HFFc6 (cell line): ENCODE data around the gene RHOV. TPM values are rescaled to one million over a fixed set of nuclear protein-coding genes. Genes with fewer than 3 reads are reported as not detected.

Experiments used
- DNase-seq: peaks from one replicate; pipeline ENCODE4 v3.0.0-alpha.2; 2018
- H3K27ac Mint-ChIP-seq: 2 replicates; pipeline ENCODE4 v1.8.0; 2020; ENCODE audit warnings: mild to moderate bottlenecking, mixed read lengths
- H3K27me3 Mint-ChIP-seq: 2 replicates; pipeline ENCODE4 v1.8.0; 2021; ENCODE audit warnings: mild to moderate bottlenecking, moderate library complexity, mixed read lengths; ENCODE audit not compliant: insufficient read depth
- H3K36me3 Mint-ChIP-seq: 2 replicates; pipeline ENCODE4 v1.8.0; 2021; ENCODE audit warnings: low read depth, mixed read lengths
- H3K4me1 Mint-ChIP-seq: 2 replicates; pipeline ENCODE4 v1.8.0; 2020; ENCODE audit warnings: low read depth, mixed read lengths
- H3K4me3 Mint-ChIP-seq: 2 replicates; pipeline ENCODE4 v1.8.0; 2020; ENCODE audit warnings: mild to moderate bottlenecking, moderate library complexity, mixed read lengths
- H3K9me3 Mint-ChIP-seq: 2 replicates; pipeline ENCODE4 v1.8.0; 2020; ENCODE audit warnings: mild to moderate bottlenecking, mixed read lengths
- long read RNA-seq: library from polyadenylated mRNA; unstranded; transcript quantifications from one replicate; pipeline ENCODE4 v2.0.0, GENCODE V29; 2019
- total RNA-seq, 6 experiments: library from RNA; stranded (reverse); fragmentation: NEBNext Ultra II Directional; extraction: Animal tissue kit (Norgen Biotek cat#: 25700); gene quantifications; 2 replicates in 1 of 6; 3 replicates in 5 of 6; pipeline ENCODE4 v1.2.3, GENCODE V29; 2021
- TF ChIP-seq, protein P1 (sequence below): fragments of 200-600 bp; sonication (generic); IDR thresholded peaks from 2 replicates; pipeline ENCODE4 v1.5.0; 2021; ENCODE audit warnings: antibody characterized with exemption, mild to moderate bottlenecking

RHOV gene, protein sequence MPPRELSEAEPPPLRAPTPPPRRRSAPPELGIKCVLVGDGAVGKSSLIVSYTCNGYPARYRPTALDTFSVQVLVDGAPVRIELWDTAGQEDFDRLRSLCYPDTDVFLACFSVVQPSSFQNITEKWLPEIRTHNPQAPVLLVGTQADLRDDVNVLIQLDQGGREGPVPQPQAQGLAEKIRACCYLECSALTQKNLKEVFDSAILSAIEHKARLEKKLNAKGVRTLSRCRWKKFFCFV
- under 1 TPM in 5 of 6 experiments, not detected in 1; 0.14 to 0.41 (median 0.31) TPM for total RNA-seq
- long read RNA-seq = 0 reads

DNA sequence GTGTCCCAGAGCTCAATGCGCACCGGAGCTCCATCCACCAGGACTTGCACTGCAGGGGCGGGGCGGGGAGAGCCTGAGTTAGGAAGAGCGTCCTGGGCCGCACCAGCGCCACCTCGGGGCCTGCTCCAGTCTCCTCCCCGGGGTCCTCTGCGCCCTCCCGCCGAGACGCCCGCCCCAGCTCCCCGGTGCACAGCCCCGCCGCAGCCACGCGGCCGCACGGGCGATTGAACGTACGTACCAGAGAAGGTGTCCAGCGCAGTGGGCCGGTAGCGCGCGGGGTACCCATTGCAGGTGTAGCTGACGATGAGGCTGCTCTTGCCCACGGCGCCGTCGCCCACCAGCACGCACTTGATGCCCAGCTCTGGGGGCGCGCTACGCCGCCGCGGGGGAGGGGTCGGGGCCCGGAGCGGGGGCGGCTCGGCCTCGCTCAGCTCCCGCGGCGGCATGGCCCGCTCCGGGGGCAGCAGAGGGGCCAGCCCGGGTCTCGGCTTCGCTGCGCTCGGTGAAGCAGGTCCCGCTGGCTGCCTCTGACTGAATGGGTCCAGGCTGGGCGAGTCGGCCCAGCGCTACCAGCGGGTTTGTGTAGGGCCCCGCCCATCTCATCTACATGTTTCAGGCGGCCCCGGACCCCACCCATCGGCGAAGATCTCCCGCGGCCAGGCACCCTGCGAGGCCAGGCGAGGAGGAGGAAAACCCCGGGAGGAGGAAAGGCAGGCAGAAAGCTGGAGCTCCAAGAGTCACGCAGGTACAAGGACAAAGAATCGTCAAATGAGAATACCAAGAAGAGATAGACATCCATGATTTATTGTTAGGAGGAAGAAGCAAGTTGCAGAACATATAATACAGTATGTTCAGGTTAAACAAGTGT, at the start of gene RHOV:
Gene RHOV (minus strand): TSS at position 541 of the 868 bp plus-strand sequence. CDS start 95 bp downstream, at position 446.
- Mint-ChIP-seq H3K36me3 (no peaks in the 10 kb centered on the region), H3K9me3 (no peaks in the 10 kb centered on the region), H3K4me3 (peak within 1 kb of the TSS; percentile 82), H3K27me3 (peaks cover 1% of the 10 kb centered on the region; the same call in 1 of the 2 replicates), H3K27ac (no peak within 1 kb of the TSS), H3K4me1 (peaks cover 27% of the 10 kb centered on the region)
- TF ChIP-seq, protein P1, sequence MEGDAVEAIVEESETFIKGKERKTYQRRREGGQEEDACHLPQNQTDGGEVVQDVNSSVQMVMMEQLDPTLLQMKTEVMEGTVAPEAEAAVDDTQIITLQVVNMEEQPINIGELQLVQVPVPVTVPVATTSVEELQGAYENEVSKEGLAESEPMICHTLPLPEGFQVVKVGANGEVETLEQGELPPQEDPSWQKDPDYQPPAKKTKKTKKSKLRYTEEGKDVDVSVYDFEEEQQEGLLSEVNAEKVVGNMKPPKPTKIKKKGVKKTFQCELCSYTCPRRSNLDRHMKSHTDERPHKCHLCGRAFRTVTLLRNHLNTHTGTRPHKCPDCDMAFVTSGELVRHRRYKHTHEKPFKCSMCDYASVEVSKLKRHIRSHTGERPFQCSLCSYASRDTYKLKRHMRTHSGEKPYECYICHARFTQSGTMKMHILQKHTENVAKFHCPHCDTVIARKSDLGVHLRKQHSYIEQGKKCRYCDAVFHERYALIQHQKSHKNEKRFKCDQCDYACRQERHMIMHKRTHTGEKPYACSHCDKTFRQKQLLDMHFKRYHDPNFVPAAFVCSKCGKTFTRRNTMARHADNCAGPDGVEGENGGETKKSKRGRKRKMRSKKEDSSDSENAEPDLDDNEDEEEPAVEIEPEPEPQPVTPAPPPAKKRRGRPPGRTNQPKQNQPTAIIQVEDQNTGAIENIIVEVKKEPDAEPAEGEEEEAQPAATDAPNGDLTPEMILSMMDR = peak; percentile 57
- no peak for DNase-seq

DNA sequence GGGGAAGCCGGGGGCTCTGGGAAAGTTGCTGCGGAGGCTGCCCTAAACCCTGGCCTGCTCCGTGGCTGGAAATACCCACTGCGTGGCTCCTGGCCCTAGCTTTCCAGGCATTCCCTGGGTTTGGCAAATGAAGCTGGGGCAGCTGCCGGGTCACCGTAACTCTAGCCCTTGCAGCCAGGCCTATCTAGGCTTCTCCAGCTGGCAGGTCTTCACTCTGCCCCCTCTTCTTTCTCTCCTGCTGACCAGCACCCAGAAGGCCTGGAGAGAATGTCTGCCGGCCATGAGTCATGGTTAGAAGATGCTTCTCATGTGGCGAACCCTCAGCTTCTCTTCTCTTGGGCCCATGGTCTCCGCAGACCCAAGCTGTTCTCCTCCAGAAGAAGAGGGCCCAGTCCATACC, 49.5 kb upstream of the RHOV start:
- 0 out of 2 replicates have a peak, but pooled peaks cover under 1% of the 10 kb centered on the region for H3K4me1 Mint-ChIP-seq
- H3K27ac Mint-ChIP-seq = no peak overlapping the region
- no peaks in the 10 kb centered on the region for H3K36me3 Mint-ChIP-seq
- TF ChIP-seq, protein P1 = no peak
- DNase-seq = no peak
- H3K9me3 Mint-ChIP-seq = no peaks in the 10 kb centered on the region
- H3K4me3 Mint-ChIP-seq = no peak overlapping the region
- H3K27me3 Mint-ChIP-seq = peaks cover 18% of the 10 kb centered on the region

DNA sequence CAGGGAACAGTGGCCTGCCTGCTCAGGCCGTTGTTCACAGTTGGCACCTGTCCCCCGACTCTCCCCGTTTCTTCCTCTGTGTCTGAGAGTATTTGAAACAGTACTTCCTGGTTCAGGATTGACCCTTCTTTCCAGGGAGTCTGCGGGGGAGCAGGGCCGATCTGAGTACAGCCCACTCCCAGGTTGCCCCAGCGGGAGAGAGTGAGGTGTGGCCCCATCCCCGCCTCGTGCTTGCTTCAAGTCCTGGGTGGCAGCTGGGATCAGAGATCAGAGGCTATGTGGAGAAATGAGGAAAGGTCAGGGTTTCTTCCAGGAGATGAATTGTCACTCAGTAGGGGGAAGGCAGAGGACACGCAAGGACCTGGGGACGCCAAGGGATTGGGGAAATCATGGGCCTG, 48.6 kb upstream of the RHOV start:
- TF ChIP-seq, protein P1 = no peak
- Mint-ChIP-seq H3K4me1 (no peaks in the 10 kb centered on the region), H3K4me3 (no peak overlapping the region), H3K9me3 (no peaks in the 10 kb centered on the region), H3K27ac (no peak overlapping the region), H3K36me3 (no peaks in the 10 kb centered on the region), H3K27me3 (peaks cover 14% of the 10 kb centered on the region)
- no peak for DNase-seq

DNA sequence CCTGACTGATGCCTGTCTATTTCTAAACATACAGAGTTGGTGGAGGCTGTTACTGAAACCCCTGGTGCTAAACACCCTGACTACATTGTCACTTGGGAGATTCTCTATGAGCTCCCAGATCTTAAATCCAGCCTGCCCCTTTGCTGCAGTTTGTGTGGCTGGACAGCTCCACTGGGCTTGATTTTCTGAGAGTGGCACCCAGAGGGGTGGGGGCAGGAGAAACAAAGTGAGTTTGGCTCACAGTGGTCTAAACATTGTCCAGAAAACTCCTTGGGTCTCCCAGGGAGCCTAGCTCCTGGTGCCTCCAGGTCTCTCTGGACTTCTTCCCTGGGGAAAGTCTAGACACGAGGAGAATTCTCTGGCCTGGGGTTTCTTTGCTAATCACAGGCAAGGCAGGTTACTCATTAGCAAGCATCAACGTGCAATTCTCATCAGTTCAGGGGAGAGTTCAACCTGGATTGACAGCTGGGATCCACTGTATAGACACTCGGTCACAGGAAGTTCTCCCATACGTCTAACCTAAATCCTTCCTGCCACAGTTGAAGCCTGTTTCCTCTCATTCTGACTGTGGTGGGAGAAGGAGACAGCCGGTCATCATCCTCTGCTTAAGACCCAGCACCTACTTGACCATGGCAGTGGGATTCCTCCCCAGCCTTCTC, 48.0 kb upstream of the RHOV start:
- no peak for DNase-seq
- TF ChIP-seq, protein P1 = no peak
- no peak overlapping the region for H3K4me3 Mint-ChIP-seq
- H3K27me3 Mint-ChIP-seq = peaks cover 11% of the 10 kb centered on the region
- no peak overlapping the region for H3K27ac Mint-ChIP-seq
- no peaks in the 10 kb centered on the region for H3K9me3 Mint-ChIP-seq
- H3K36me3 Mint-ChIP-seq = no peaks in the 10 kb centered on the region
- no peaks in the 10 kb centered on the region for H3K4me1 Mint-ChIP-seq

DNA sequence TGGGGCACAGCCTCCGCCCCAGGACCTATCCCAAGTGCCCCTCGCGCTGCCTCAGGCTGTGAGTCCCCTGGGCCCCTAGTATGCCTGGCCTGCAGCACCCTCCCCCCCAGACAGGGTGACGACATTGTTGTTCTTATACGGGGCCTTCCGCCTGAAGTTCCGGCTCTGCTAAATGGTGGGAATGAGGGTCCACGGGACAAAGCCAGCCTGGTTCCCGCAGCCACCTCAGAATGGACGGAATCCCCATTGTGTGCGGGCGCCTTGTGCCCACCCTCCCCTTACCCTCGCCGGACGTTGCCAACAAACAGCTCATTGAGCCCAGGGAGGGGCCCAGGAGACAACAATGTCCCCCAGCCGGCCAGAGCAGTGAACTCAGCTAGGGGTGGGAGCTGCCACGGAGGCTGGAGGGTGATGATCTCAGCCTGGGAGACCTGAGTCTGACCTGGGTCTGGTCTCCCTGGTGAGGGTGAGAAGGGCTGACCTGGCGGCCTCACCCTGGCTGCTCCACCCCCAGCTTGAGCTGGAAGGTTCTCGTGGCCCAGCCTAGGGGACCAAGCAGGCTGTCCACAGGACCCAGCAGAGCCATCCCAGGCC, 44.9 kb upstream of the RHOV start:
- Mint-ChIP-seq H3K27ac (no peak overlapping the region), H3K4me1 (no peaks in the 10 kb centered on the region), H3K9me3 (no peaks in the 10 kb centered on the region), H3K27me3 (peaks cover 6% of the 10 kb centered on the region), H3K4me3 (no peak overlapping the region), H3K36me3 (no peaks in the 10 kb centered on the region)
- no peak for DNase-seq
- TF ChIP-seq, protein P1 = no peak
